Neural crest cell (in vitro differentiated cells): Measurements from ENCODE around the gene FAT1. TPM values are rescaled to one million over a fixed set of nuclear protein-coding genes. Genes with fewer than 3 reads are reported as not detected.

Experiments
- DNase-seq: peaks from one replicate; pipeline ENCODE4 v3.0.0; 2021; ENCODE audit warnings: low read depth, mixed read lengths, low spot score
- H3K27ac Mint-ChIP-seq: one replicate; pipeline ENCODE4 v1.8.0; 2021; ENCODE audit warnings: mild to moderate bottlenecking, mixed read lengths; ENCODE audit not compliant: unreplicated experiment
- H3K27me3 Mint-ChIP-seq: 2 replicates; pipeline ENCODE4 v1.8.0; 2021; ENCODE audit warnings: low read depth, mild to moderate bottlenecking, mixed read lengths
- H3K36me3 Mint-ChIP-seq: 2 replicates; pipeline ENCODE4 v1.8.0; 2021; ENCODE audit warnings: low read depth, mild to moderate bottlenecking, mixed read lengths
- H3K4me1 Mint-ChIP-seq: 2 replicates; pipeline ENCODE4 v1.8.0; 2021; ENCODE audit warnings: mixed read lengths
- H3K4me3 Mint-ChIP-seq: one replicate; pipeline ENCODE4 v1.8.0; 2021; ENCODE audit warnings: mild to moderate bottlenecking, mixed read lengths
- H3K9me3 Mint-ChIP-seq: 2 replicates; pipeline ENCODE4 v1.8.0; 2021; ENCODE audit warnings: mixed read lengths
- CTCF ChIP-seq: fragments of 200-600 bp; sonication (generic); conservative IDR thresholded peaks from 2 replicates; pipeline ENCODE4 v1.5.0; 2021; ENCODE audit warnings: antibody characterized with exemption, mild to moderate bottlenecking
- total RNA-seq: library from RNA; stranded (reverse); gene quantifications from 2 replicates; pipeline ENCODE4 v1.2.1, GENCODE V29; 2021

FAT1 gene
- total RNA-seq, 1 donor from 2014 or later, result 130 TPM

DNA sequence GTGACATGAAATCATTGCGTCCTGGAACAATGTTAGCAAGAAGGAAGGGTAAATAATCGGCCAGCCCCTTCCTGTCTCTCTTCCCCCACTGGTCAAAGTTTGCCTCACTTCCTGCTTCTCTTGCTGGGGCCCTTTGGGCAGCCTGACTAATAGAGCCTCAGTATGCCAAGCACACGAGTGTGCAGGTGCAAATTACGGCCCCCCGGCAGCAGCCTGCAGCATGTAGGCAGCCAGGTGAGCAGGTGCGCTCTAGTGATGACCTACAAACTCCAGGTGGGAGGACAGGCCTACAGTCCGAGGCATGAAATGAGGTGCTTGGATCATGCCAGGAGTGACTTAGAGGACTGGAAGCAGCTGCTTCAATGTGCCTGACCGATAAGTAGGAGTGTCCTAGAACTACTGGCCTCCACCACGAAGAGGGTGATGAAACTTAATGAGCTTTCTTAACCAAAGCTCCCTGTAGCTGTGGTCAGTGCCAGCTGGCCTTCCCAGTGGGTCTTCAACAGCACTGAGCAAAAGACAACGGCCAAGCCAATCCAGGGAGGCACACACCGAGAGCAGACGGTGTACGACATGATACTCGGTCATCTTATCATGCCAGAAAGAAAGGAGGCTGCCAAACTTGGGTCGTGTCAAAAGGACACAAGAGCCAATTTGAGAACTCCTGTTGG lies 26.1 kb upstream of the FAT1 start:
- no peak for DNase-seq
- TF ChIP-seq CTCF, result no peak
- Mint-ChIP-seq H3K9me3 (no peaks in the 10 kb centered on the region), H3K27ac (no peak overlapping the region), H3K4me3 (no peak overlapping the region), H3K4me1 (no peaks in the 10 kb centered on the region), H3K36me3 (no peaks in the 10 kb centered on the region), H3K27me3 (no peaks in the 10 kb centered on the region)

GRCh38 chr4:186746581-186746980 lies 22.9 kb upstream of the FAT1 start:
- TF ChIP-seq CTCF, result no peak
- H3K4me3 Mint-ChIP-seq, result no peak overlapping the region
- no peaks in the 10 kb centered on the region for H3K9me3 Mint-ChIP-seq
- H3K4me1 Mint-ChIP-seq, result no peaks in the 10 kb centered on the region
- H3K27me3 Mint-ChIP-seq, result no peaks in the 10 kb centered on the region
- no peak for DNase-seq
- no peak overlapping the region for H3K27ac Mint-ChIP-seq
- no peaks in the 10 kb centered on the region for H3K36me3 Mint-ChIP-seq

DNA sequence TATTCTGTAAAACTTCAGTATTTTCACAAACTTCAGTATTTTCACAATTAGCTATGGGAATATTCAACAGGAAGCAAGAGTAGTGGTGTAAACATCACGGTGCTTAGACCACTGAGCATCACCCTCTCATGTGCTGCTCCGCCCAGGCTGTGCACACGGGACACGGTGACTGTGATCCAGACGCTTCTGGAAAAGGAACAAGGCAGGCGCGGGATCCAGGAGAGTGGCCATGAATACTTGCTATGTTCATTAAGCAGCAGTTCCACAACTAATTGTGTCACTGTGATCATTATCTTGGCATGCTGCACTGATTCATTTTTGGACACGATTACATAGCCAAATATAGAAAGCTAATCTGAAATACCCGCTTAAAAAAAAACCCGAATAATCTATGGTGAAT lies 19.6 kb upstream of the FAT1 start:
- no peak overlapping the region for H3K4me3 Mint-ChIP-seq
- no peak for TF ChIP-seq CTCF
- no peaks in the 10 kb centered on the region for H3K27me3 Mint-ChIP-seq
- no peaks in the 10 kb centered on the region for H3K4me1 Mint-ChIP-seq
- H3K36me3 Mint-ChIP-seq, result no peaks in the 10 kb centered on the region
- no peak for DNase-seq
- no peak overlapping the region for H3K27ac Mint-ChIP-seq
- H3K9me3 Mint-ChIP-seq, result no peaks in the 10 kb centered on the region

GRCh38 chr4:186740822-186741221 lies 17.2 kb upstream of the FAT1 start:
- no peak overlapping the region for H3K27ac Mint-ChIP-seq
- peaks cover 3% of the 10 kb centered on the region for H3K4me1 Mint-ChIP-seq
- H3K27me3 Mint-ChIP-seq, result no peaks in the 10 kb centered on the region
- TF ChIP-seq CTCF, result no peak
- H3K4me3 Mint-ChIP-seq, result no peak overlapping the region
- H3K9me3 Mint-ChIP-seq, result no peaks in the 10 kb centered on the region
- H3K36me3 Mint-ChIP-seq, result no peaks in the 10 kb centered on the region
- DNase-seq, result no peak

DNA sequence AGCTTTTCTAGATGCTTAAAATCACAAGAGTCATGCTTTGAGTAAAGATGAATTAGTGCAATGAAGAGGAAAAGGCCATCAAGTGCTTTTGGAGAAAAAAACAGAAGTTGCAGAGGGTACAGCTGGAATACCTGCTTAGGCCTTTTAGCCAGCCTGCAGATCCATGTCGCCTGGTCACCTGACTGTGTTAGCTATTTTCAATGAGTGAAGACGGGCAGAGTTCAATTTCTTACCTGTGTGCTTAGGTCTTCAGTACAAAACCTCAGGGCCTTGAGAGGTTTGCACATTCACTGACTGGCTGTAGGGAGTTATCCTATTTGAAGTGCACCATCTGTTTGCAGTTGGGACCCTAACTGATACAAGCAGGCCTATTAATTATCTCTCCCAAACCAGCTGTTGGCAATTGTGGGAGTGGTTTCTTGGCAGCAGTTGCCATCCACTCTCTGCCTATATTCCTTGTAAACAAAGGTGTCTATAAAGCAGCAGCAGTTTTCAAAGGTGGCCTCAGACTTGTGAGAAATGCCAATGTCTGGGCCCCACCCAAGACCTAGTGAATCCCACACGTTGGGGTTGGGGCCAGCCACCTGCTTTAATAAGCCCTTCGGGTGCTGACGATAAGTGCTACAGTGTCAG lies 16.3 kb upstream of the FAT1 start:
- TF ChIP-seq CTCF, result no peak
- peaks cover 5% of the 10 kb centered on the region for H3K4me1 Mint-ChIP-seq
- H3K27ac Mint-ChIP-seq, result no peak overlapping the region
- no peaks in the 10 kb centered on the region for H3K36me3 Mint-ChIP-seq
- no peaks in the 10 kb centered on the region for H3K27me3 Mint-ChIP-seq
- H3K9me3 Mint-ChIP-seq, result no peaks in the 10 kb centered on the region
- no peak overlapping the region for H3K4me3 Mint-ChIP-seq
- no peak for DNase-seq
